Effector memory CD4-positive, alpha-beta T cell (primary cell): Measurements from ENCODE around the gene GPI.
A peak's percentile ranks its signal among the peaks of the same experiment; 100 is the strongest.
"Not testable (repeated sequence)": the region's sequence is repeated elsewhere in the genome, so short reads cannot be mapped to it uniquely, and the experiment has no call there.

ENCODE experiments used
- DNase-seq, 3 donors: peaks; one replicate each; pipeline ENCODE4 v3.0.0-alpha.2; 2020
- H3K27ac ChIP-seq: 2 replicates; pipeline ENCODE4 v1.7.0; 2013; ENCODE audit warnings: mild to moderate bottlenecking, low read length, moderate library complexity; ENCODE audit not compliant: insufficient read depth, poor library complexity, severe bottlenecking
- H3K27me3 ChIP-seq: replicated peaks from 2 replicates; pipeline ENCODE4 v1.7.0; 2013; ENCODE audit warnings: mild to moderate bottlenecking, low read length; ENCODE audit not compliant: insufficient read depth, control insufficient read depth, poor library complexity, severe bottlenecking
- H3K36me3 ChIP-seq: 2 replicates; pipeline ENCODE4 v1.7.0; 2013; ENCODE audit warnings: mild to moderate bottlenecking, low read length, moderate library complexity; ENCODE audit not compliant: control insufficient read depth, insufficient read depth
- H3K4me1 ChIP-seq: 2 replicates; pipeline ENCODE4 v1.7.0; 2013; ENCODE audit warnings: low read length, mild to moderate bottlenecking; ENCODE audit not compliant: control insufficient read depth, insufficient read depth, poor library complexity, severe bottlenecking
- H3K4me3 ChIP-seq: 2 replicates; pipeline ENCODE4 v1.7.0; 2013; ENCODE audit warnings: low read length, low read depth, mild to moderate bottlenecking; ENCODE audit not compliant: insufficient read depth, poor library complexity, severe bottlenecking
- H3K9me3 ChIP-seq: 2 replicates; pipeline ENCODE4 v1.7.0; 2013; ENCODE audit warnings: mild to moderate bottlenecking, low read length, moderate library complexity; ENCODE audit not compliant: control insufficient read depth

GPI gene

DNA sequence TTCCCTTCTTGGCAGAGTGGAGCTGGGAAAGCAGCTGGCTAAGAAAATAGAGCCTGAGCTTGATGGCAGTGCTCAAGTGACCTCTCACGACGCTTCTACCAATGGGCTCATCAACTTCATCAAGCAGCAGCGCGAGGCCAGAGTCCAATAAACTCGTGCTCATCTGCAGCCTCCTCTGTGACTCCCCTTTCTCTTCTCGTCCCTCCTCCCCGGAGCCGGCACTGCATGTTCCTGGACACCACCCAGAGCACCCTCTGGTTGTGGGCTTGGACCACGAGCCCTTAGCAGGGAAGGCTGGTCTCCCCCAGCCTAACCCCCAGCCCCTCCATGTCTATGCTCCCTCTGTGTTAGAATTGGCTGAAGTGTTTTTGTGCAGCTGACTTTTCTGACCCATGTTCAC lies 34.9 kb downstream of the GPI start:
- no peaks in the 10 kb centered on the region for H3K9me3 ChIP-seq
- H3K27ac ChIP-seq: no peak overlapping the region
- H3K4me3 ChIP-seq: no peak overlapping the region
- DNase-seq: no peak
- peaks cover 2% of the 10 kb centered on the region for H3K4me1 ChIP-seq
- H3K36me3 ChIP-seq: peaks cover 32% of the 10 kb centered on the region
- H3K27me3 ChIP-seq: no peaks in the 10 kb centered on the region

DNA sequence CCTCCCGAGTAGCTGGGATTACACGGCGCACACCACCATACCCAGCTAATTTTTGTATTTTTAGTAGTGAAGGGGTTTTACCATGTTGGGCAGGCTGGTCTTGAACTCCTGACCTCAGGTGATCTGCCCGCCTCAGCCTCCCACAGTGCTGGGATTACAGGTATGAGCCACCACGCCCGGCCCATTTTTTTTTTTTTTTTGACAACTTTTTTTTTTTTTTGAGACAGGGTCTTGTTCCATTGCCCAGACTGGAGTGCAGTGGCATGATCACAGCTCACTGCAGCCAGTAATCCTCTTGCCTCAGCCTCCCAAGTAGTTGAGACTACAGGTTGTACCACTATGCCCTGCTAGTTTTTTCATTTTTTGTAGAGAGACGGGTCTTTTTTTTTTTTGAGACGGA lies 35.8 kb downstream of the GPI start:
- not testable (repeated sequence) for H3K27ac ChIP-seq, DNase-seq, H3K9me3 ChIP-seq, H3K27me3 ChIP-seq, H3K4me1 ChIP-seq, H3K4me3 ChIP-seq
- peaks cover 28% of the 10 kb centered on the region for H3K36me3 ChIP-seq

DNA sequence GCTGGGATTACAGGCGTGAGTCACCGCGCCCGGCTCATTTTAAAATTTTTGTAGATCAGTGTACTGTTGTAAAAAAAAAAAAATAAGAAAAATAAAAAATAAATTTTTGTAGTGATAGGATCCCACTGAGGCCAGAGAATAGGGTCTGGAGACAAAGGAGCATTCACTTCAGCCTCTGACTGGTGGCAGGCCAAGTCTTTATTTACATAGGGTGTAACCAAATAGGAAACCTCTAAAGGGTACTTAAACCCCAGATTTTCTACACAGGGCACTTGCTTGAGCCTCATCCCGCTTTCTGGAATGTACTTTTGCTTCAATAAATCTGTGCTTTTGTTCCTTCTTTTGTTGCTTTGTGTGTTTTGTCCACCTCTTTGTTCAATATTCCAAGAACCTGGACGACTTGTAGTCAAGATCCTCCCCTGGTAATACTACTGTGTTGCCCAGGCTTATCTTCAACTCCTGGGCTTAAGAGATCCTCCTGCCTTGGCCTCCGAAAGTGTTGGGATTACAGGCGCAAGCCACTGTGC lies 37.1 kb downstream of the GPI start:
- Histone ChIP-seq H3K36me3 (peaks cover 16% of the 10 kb centered on the region), H3K27me3 (no peaks in the 10 kb centered on the region)
- DNase-seq: no peak

DNA sequence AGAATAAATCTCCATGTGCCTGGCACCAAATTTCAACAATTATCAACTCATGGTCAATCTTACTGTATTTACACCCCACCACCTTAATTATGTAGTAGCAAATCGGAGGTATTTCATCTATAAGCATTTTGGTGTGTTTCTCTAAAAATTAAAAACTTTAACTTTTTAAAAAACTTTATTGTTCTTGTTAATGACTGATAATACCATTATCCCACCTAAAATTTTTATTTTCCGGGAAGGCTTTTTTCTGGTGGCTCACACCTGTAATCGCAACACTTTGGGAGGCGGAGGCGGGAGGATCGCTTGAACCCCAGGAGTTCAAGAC lies 38.8 kb downstream of the GPI start:
- Histone ChIP-seq H3K27ac (peak overlapping the region; percentile 80), H3K9me3 (no peaks in the 10 kb centered on the region), H3K27me3 (no peaks in the 10 kb centered on the region), H3K36me3 (peaks cover 11% of the 10 kb centered on the region), H3K4me1 (peaks cover 3% of the 10 kb centered on the region), H3K4me3 (peak overlapping the region; percentile 99)
- no peak for DNase-seq

More for the DNA sequence above, 37.1 kb downstream of the GPI start:
- no peak overlapping the region for H3K4me3 ChIP-seq
- no peak overlapping the region for H3K27ac ChIP-seq
- no peaks in the 10 kb centered on the region for H3K9me3 ChIP-seq
- peaks cover 3% of the 10 kb centered on the region for H3K4me1 ChIP-seq

DNA sequence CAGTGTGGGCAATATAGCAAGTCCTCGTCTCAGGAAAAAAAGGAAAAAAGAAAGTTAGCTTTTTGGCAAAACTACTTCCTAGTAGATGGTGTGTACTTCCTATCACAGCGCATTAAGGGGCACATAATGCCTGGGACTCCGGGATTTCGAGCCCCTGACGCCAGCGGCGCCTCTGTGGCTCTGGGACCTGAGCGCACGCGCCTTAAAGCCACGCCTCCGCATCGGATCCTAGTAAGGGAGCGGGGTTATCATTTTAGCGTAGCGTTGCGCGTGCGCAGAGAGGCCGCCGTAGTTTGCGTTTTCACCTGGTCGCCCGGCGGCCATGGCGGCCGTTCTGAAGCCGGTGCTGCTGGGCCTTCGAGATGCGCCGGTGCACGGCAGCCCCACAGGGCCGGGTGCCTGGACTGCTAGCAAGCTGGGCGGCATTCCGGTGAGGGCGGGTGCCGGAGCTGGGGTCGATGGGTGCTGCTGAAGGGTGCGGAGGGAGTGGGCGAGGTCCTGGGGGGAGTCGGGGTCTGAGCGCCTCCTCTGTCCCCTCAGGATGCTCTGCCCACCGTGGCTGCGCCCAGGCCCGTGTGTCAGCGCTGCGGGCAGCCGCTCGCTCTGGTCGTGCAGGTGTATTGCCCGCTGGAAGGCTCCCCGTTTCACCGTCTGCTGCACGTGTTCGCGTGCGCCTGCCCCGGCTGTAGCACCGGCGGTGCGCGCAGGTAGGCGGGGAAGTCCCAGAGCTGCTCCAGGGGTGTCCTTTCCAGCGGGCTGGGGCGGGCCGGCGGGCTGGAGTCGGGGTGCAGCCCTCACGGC lies 39.3 kb downstream of the GPI start, which contains the start of gene PDCD2L:
TSS of gene PDCD2L (plus strand) at position 291 of the 801 bp plus-strand sequence. CDS start at position 323, 32 bp downstream.
- peak within 1 kb of the TSS; percentile 99 for H3K4me3 ChIP-seq
- peak within 1 kb of the TSS; percentile 80 for H3K27ac ChIP-seq
- H3K36me3 ChIP-seq: peaks cover 10% of the 10 kb centered on the region
- DNase-seq: peak; percentile 82 to 90 (median 82)
- no peaks in the 10 kb centered on the region for H3K9me3 ChIP-seq
- H3K27me3 ChIP-seq: no peaks in the 10 kb centered on the region
- H3K4me1 ChIP-seq: peaks cover 3% of the 10 kb centered on the region

DNA sequence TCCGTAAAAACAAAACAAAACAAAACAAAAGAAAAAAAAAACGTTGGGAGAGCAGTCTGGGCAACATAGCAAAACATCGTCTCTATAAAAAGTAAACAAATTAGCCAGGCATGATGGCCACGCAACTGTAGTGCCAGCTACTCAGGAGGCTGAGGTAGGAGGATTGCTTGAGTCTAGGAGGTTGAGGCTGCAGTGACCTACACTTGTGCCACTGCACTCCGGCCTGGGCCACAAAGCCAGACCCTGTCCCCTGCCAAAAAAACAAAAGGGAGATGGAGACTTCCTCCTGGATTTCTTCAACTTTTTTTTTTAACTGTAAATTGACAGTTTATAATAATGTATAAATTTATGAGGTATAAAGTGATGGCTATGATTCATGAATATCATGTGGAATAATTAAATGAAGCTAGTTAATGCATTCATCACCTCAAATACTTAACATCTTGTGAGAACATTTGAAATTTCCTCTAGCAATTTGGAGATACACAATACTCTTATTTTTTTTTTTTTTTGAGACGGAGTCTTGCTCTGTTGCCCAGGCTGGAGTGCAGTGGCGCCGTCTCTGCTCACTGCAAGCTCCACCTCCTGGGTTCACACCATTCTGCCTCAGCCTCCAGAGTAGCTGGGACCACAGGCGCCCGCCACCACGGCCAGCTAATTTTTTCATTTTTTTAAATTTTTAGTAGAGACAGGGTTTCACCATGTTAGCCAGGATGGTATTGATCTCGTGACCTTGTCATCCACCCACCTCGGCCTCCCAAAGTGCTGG lies 41.1 kb downstream of the GPI start:
- peaks cover 3% of the 10 kb centered on the region for H3K4me1 ChIP-seq
- H3K27me3 ChIP-seq: no peaks in the 10 kb centered on the region
- H3K27ac ChIP-seq: no peak overlapping the region
- no peak for DNase-seq
- peaks cover 4% of the 10 kb centered on the region for H3K36me3 ChIP-seq
- no peaks in the 10 kb centered on the region for H3K9me3 ChIP-seq
- H3K4me3 ChIP-seq: no peak overlapping the region

DNA sequence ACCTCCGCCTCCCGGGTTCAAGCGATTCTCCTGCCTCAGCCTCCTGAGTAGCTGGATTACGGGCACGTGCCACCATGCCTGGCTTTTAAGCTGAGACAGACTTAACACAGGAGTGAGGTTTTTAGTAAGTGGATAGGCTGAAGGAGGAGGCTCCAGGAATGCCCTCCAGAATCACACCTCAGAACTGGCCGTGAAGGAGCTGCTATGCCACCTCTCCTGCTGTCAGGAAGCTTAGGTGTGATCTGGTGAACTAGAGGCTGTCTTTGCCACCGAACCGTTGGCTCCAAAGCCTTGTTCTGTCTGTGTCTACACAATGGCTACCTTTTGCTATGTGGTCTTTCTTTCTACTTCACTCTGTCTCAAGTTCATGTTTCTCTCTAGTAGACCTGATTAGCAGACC lies 43.4 kb downstream of the GPI start:
- Histone ChIP-seq H3K4me3 (no peak overlapping the region), H3K27me3 (no peaks in the 10 kb centered on the region), H3K27ac (no peak overlapping the region), H3K9me3 (no peaks in the 10 kb centered on the region), H3K4me1 (peaks cover 3% of the 10 kb centered on the region), H3K36me3 (peaks cover 7% of the 10 kb centered on the region)
- no peak for DNase-seq

DNA sequence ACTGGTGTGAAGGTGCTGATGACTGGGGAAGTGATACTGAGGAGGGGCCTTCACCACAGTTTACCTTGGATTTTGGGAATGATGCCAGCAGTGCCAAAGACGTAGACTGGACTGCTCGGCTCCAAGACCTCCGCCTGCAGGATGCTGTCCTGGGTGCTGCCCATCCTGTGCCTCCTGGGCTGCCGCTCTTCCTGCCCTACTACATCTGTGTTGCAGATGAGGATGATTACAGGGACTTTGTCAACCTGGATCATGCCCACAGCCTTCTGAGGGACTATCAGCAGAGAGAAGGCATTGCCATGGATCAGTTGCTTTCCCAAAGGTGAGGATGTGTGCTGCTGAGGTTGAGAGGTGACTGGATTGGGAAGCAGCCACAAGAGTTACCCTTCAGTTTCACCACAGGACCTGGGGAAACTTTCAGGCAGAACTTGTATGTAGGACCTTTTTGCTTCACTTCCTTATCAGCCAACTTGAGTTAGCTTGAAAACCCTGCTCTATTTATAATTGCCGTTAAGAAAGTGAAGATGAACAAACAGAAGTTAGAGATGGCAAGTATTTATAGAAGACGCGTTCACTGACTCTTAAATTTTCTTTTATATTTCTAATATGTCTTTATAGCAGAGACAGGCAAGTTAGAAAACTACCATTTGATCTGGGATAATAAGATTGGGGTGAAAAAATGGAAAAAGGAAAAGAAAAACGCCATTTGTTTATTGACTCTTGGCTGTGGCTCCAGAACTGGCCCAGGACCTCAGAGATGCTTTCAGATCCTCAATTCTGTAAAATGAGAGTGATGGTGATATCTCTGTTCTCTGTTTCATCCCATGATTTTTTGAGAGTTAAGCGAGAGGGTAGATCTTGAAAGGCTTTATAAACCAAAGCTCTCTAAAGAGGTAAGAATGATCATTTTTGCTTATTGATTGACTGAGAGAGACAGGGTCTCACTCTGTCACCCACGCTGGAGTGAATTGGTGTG lies 44.5 kb downstream of the GPI start:
- no peak for DNase-seq
- Histone ChIP-seq H3K4me3 (no peak overlapping the region), H3K4me1 (peaks cover 3% of the 10 kb centered on the region), H3K27ac (no peak overlapping the region), H3K27me3 (no peaks in the 10 kb centered on the region), H3K9me3 (no peaks in the 10 kb centered on the region), H3K36me3 (peaks cover 15% of the 10 kb centered on the region)

DNA sequence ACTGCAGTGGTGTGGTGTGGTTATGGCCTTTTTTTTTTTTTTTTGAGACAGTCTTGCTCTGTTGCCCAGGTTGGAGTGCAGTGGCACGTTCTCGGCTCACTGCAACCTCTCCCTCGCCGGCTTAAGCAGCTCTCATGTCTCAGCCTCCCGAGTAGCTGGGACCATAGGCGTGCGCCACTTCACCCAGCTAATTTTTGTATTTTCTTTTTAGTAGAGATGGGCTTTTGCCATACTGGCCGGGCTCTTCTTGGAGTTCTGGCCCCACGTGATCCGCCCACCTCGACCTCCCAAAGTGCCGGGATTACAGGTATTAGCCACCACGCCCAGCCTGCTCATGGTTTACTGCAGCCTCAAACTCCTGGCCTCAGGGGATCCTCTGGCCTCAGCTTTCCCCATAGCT lies 46.2 kb downstream of the GPI start:
- H3K36me3 ChIP-seq: peaks cover 20% of the 10 kb centered on the region

More for the DNA sequence above, 46.2 kb downstream of the GPI start:
- no peak for DNase-seq
- H3K9me3 ChIP-seq: no peaks in the 10 kb centered on the region
- H3K4me1 ChIP-seq: no peaks in the 10 kb centered on the region
- H3K4me3 ChIP-seq: no peak overlapping the region
- H3K27me3 ChIP-seq: no peaks in the 10 kb centered on the region
- no peak overlapping the region for H3K27ac ChIP-seq
